Large intestine (tissue), 3 donors: ENCODE data around the gene CD84. TPM values are rescaled to one million over a fixed set of nuclear protein-coding genes. Genes with fewer than 3 reads are reported as not detected.
"Not testable (repeated sequence)": the region's sequence is repeated elsewhere in the genome, so short reads cannot be mapped to it uniquely, and the experiment has no call there.

Source experiments
- DNase-seq, 2 donors: peaks; one replicate each; pipeline versions ENCODE4 v3.0.0 to v3.0.0-alpha.2; 2013
- H3K27ac ChIP-seq: one replicate; pipeline ENCODE4 v1.5.1; 2013; ENCODE audit warnings: low read length
- H3K27me3 ChIP-seq: 2 replicates; pipeline ENCODE4 v1.6.1; 2013; ENCODE audit warnings: low read length; ENCODE audit not compliant: control insufficient read depth, insufficient read depth
- H3K36me3 ChIP-seq: 2 replicates; pipeline ENCODE4 v1.6.1; 2013; ENCODE audit warnings: low read length; ENCODE audit not compliant: control insufficient read depth, insufficient read depth
- H3K4me1 ChIP-seq: one replicate; pipeline ENCODE4 v1.6.1; 2013; ENCODE audit warnings: low read length; ENCODE audit not compliant: control insufficient read depth, insufficient read depth
- H3K4me3 ChIP-seq: one replicate; pipeline ENCODE4 v1.5.1; 2013; ENCODE audit warnings: low read length
- H3K9me3 ChIP-seq: one replicate; pipeline ENCODE4 v1.6.1; 2013; ENCODE audit warnings: mild to moderate bottlenecking, low read depth, low read length, moderate library complexity; ENCODE audit not compliant: control insufficient read depth
- WGBS: methylation state at CpG from one replicate; pipeline ENCODE4 v1.1.5; 2013; ENCODE audit warnings: low lambda C conversion rate; ENCODE audit not compliant: insufficient coverage; 5-methylcytosine and 5-hydroxymethylcytosine counted together
- polyA plus RNA-seq: library from polyadenylated mRNA; unstranded; fragments of 120-200 nt; gene quantifications from one replicate; pipeline ENCODE4 v1.2.1, GENCODE V29; 2013

The CD84 gene
- polyA plus RNA-seq, 1 donor = 1.7 TPM

DNA sequence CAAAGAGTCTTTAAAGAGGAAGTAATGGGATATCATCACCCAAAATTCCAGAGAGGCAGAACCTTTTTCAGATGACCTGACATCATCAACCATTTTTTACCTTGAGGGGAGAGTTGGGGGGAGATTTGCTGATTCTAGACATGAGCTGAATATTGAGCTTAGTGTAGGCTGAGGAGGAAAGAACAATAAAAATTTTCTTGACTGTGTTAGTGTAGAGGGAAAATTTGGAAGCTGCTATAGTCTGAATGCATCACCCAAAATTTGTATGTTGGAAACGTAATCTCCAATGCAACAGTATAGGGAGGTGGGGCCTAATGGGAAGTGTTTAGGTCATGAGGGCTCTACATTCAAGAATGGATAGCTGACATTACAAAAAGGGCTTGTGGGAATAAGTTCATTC lies 17.8 kb upstream of the CD84 start:
- peaks cover 4% of the 10 kb centered on the region for H3K9me3 ChIP-seq
- no CpG with 5 or more reads among the region's 1 CpG for WGBS
- no peaks in the 10 kb centered on the region for H3K36me3 ChIP-seq
- no peak overlapping the region for H3K4me3 ChIP-seq
- no peak for DNase-seq
- H3K4me1 ChIP-seq = no peaks in the 10 kb centered on the region
- H3K27me3 ChIP-seq = no peaks in the 10 kb centered on the region
- H3K27ac ChIP-seq = no peak overlapping the region

DNA sequence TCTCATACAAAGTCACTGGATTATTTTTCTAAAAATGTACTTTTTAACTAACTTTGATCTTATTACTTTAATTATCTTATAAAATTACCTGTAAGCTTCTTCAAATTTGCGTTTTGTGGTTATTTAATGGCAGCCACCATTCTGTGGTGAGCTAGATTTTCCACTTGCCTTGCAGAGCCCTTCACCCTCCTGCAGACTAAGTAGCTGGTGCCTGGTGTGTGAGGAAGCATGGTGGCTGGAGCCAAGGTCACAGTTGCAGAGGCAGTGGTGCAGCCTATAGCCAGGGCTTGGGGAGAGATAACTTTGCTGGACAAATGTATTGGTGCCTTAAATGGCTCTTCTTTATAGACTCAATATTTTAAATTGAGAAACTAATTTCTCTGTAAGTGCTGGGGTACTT lies 11.2 kb upstream of the CD84 start:
- H3K36me3 ChIP-seq = no peaks in the 10 kb centered on the region
- DNase-seq = no peak
- H3K27ac ChIP-seq = no peak overlapping the region
- no CpG with 5 or more reads among the region's 1 CpG for WGBS
- H3K9me3 ChIP-seq = no peaks in the 10 kb centered on the region
- no peaks in the 10 kb centered on the region for H3K27me3 ChIP-seq
- H3K4me3 ChIP-seq = no peak overlapping the region
- H3K4me1 ChIP-seq = no peaks in the 10 kb centered on the region

DNA sequence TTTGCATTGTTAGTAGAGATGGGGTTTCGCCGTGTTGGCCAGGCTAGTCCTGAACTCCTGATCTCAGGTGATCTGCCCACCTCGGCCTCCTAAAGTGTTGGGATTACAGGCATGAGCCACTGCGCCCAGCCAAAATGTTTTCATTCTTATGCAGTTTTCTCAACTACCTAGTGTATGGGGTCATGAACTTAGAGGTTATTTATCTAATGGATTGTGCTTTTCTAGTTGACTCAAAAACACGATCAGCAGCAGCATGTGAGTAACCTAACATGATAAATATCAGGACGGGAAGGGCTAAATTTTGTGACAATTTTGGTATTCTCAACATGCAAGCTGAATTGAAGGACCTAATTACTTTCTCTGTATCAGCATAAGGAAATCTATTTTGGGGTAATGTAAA lies 9.2 kb upstream of the CD84 start:
- Histone ChIP-seq H3K4me3 (no peak overlapping the region), H3K36me3 (no peaks in the 10 kb centered on the region), H3K9me3 (no peaks in the 10 kb centered on the region), H3K27me3 (no peaks in the 10 kb centered on the region), H3K27ac (no peak overlapping the region), H3K4me1 (no peaks in the 10 kb centered on the region)
- DNase-seq = no peak
- WGBS = no CpG with 5 or more reads among the region's 6 CpGs

DNA sequence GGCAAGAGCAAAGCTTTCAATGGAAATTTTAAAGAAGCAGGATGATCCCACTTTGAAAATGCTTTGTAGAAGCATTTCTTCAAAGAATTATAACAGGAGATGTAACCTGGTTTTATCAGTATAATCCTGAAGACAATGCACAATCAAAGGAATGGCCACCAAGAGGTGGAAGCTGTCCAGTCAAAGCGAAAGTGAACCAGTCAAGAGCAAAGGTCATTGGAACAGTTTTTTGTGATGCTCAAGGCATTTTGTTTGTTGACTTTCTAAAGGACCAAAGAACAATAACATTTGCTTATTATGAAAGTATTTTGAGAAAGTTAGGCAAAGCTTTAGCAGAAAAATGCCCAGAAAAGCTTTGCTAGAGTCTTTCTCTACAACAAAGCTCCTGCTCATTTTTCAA lies 5.5 kb upstream of the CD84 start:
- no peak overlapping the region for H3K27ac ChIP-seq
- no CpG with 5 or more reads among the region's 1 CpG for WGBS
- no peaks in the 10 kb centered on the region for H3K36me3 ChIP-seq
- no peaks in the 10 kb centered on the region for H3K9me3 ChIP-seq
- H3K4me1 ChIP-seq = peaks cover 14% of the 10 kb centered on the region
- no peaks in the 10 kb centered on the region for H3K27me3 ChIP-seq
- peak in 1 of 2 donors; percentile 24 for DNase-seq
- no peak overlapping the region for H3K4me3 ChIP-seq

DNA sequence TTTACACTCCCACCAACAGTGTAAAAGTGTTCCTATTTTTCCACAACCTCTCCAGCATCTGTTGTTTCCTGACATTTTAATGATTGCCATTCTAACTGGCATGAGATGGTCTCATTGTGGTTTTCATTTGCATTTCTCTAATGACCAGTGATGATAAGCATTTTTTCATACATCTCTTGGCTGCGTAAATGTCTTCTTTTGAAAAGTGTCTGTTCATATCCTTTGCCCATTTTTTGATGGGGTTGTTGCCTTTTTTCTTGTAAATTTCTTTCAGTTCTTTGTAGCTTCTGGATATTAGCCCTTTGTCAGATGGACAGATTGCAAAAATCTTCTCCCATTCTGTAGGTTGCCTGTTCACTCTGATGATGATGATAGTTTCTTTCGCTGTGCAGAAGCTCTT lies 3.7 kb upstream of the CD84 start:
- 92% methylated on average over 2 of the region's 2 CpGs for WGBS
- not testable (repeated sequence) for DNase-seq, H3K36me3 ChIP-seq, H3K27me3 ChIP-seq, H3K9me3 ChIP-seq, H3K4me3 ChIP-seq, H3K27ac ChIP-seq
- H3K4me1 ChIP-seq = peaks cover 14% of the 10 kb centered on the region

DNA sequence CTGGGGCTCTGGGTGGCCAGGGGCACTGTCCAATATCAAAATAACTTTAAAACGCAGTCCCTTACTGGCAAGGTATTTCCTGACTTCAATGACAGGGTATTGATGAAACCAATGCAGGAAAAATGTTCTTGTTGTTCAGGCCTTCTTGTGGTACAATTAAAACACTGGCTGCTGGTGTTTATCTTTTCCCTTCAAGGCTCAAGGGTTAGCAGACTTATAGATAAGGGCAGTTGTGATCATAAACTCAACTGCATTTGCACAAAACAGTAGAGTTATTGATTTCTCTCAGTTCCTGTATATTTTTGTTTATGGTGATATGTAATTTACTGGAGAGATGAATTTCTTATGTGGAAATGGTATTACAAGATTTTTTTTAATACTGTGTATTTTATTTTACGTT lies 2.7 kb upstream of the CD84 start:
- peak; percentile 40 to 79 for DNase-seq
- 40% methylated on average over 1 of the region's 2 CpGs for WGBS
- peaks cover 14% of the 10 kb centered on the region for H3K4me1 ChIP-seq
- H3K9me3 ChIP-seq = no peaks in the 10 kb centered on the region
- no peak overlapping the region for H3K4me3 ChIP-seq
- H3K36me3 ChIP-seq = no peaks in the 10 kb centered on the region
- no peaks in the 10 kb centered on the region for H3K27me3 ChIP-seq
- peak overlapping the region; percentile 67 for H3K27ac ChIP-seq

DNA sequence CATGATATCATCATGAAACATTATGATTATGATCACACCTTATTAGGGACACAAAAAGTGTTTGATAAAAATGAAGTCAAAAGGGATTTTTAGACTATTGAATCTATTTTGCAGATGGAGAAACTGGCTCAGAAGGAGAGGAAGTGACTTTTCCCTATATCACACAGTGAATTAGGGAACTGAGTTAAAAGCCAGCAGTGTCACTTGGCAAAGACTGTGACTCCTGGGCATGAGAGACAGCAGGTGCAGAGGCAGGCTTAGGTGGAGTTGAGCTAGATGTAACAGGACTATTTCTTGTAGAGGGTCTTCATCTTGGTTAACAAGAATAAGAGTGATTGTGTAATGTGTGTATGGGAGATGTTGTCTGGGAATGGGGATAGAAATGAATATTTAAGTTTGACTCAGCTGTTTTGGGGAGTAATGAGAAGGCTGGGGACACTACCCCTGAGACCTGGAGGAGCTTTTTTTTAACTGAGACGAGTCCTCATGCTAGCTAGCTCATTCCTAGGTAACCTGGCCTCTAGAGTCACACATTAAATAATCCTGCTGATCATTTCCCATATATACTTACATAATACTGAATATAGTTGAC lies 1.0 kb upstream of the CD84 start:
- no peaks in the 10 kb centered on the region for H3K36me3 ChIP-seq
- no peak overlapping the region for H3K4me3 ChIP-seq
- WGBS = no CpG with 5 or more reads among the region's 1 CpG
- peaks cover 14% of the 10 kb centered on the region for H3K4me1 ChIP-seq
- no peaks in the 10 kb centered on the region for H3K27me3 ChIP-seq
- H3K9me3 ChIP-seq = no peaks in the 10 kb centered on the region
- DNase-seq = no peak
- no peak overlapping the region for H3K27ac ChIP-seq

DNA sequence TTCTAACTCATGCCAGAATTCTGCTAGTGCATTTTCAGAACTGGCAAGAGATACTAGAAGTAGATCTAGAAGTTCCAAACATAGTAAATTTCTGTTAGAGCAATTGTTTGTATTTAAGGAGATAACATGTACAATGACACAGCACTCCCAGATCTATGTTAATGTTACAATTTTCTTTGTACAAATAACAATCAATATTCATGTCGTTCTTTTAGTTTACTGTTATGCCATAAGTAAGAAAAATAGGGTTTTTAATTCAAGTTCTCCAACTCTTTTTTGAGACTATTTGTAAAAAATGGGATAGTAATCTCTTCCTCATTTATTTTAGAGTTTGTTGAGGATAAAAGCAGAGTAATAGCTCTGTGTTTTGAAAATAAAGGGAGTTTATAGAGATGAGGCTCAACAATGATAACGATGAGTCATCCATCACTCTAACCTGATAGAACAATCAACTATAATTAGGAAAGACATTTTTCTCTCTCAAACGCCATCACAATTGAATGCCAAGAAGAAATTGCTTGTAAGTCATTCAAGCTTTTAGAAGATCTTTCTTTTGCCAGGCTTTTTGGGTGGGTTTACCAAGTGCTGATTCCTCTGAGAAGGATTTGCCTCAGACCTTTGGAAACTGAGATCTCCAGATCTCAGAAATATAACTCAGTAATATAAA lies 638 bp downstream of the CD84 start:
- Histone ChIP-seq H3K4me3 (no peak overlapping the region), H3K27ac (no peak overlapping the region)
- WGBS = 50% methylated on average over 3 of the region's 3 CpGs

DNA sequence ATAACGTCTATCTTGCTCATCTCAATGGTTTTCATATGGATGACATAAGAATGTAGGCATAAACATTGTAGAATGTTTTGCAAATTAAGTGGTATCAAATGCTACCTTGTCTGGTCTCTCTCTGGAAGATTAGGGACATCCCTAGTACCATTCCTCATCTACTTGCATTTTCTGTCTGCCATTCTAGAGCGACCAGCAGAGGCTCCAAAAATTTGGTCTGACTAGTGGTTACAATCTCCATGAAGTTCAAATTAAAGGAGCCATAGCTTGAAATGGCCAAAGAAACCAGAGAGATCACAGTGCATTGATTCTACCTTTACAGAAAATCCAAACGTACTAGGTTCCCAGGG lies 1.1 kb downstream of the CD84 start:
- DNase-seq = no peak
- Histone ChIP-seq H3K4me3 (no peak overlapping the region), H3K4me1 (peaks cover 14% of the 10 kb centered on the region), H3K9me3 (no peaks in the 10 kb centered on the region), H3K27me3 (no peaks in the 10 kb centered on the region), H3K27ac (no peak overlapping the region), H3K36me3 (no peaks in the 10 kb centered on the region)
- WGBS = 100% methylated on average over 1 of the region's 3 CpGs

More for the DNA sequence above, 638 bp downstream of the CD84 start:
- Histone ChIP-seq H3K9me3 (no peaks in the 10 kb centered on the region), H3K27me3 (no peaks in the 10 kb centered on the region), H3K4me1 (peaks cover 14% of the 10 kb centered on the region), H3K36me3 (no peaks in the 10 kb centered on the region)
- no peak for DNase-seq

DNA sequence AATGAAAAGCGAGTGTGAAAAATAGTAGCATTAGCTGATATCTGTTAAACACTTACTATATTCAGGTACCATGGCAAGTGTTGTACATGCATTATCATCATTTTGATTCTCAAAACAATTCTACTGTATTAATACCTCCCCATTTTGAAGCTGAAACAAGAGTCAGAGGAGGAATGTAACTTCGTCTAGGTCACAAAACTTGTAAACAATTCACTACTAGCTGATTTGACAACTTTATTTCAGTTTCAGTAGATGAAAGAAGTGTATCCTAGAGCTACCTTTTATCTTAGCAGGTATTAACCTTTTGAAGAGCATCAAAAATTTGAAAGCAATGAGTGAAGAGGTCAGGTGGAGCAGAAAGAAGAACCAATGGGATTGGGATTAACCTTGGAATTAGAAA lies 1.6 kb downstream of the CD84 start:
- no peaks in the 10 kb centered on the region for H3K9me3 ChIP-seq
- 83% methylated on average over 1 of the region's 2 CpGs for WGBS
- no peak overlapping the region for H3K27ac ChIP-seq
- H3K36me3 ChIP-seq = no peaks in the 10 kb centered on the region
- no peak overlapping the region for H3K4me3 ChIP-seq
- peaks cover 14% of the 10 kb centered on the region for H3K4me1 ChIP-seq
- no peak for DNase-seq
- no peaks in the 10 kb centered on the region for H3K27me3 ChIP-seq

DNA sequence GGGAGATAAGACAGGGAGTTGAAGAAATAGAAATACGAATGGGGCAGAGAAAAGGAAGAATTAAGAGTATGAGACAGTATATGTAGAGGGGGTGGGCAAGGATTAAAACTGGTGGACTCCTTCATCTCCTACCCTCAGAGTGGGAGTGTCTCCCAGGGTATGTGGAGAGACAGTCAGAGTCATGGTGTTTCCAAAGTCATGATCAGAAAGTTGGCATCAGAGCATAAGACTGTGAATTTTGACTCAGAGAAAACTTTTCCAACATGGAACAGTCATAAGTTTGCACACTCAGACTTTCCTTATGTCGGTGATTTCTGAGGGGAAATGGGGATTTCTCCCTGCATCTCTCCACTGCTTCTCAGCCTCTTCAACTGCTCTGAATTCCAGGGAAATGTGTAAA lies 2.4 kb downstream of the CD84 start:
- Histone ChIP-seq H3K27ac (no peak overlapping the region), H3K27me3 (no peaks in the 10 kb centered on the region), H3K36me3 (no peaks in the 10 kb centered on the region), H3K4me3 (no peak overlapping the region), H3K4me1 (peaks cover 13% of the 10 kb centered on the region), H3K9me3 (no peaks in the 10 kb centered on the region)
- no CpG with 5 or more reads among the region's 2 CpGs for WGBS
- no peak for DNase-seq
